Measurements from ENCODE around the gene RNF223. TPM values are rescaled to one million over a fixed set of nuclear protein-coding genes. Genes with fewer than 3 reads are reported as not detected.

The RNF223 gene
- total and polyA plus RNA-seq, 11 donors: not detected

DNA sequence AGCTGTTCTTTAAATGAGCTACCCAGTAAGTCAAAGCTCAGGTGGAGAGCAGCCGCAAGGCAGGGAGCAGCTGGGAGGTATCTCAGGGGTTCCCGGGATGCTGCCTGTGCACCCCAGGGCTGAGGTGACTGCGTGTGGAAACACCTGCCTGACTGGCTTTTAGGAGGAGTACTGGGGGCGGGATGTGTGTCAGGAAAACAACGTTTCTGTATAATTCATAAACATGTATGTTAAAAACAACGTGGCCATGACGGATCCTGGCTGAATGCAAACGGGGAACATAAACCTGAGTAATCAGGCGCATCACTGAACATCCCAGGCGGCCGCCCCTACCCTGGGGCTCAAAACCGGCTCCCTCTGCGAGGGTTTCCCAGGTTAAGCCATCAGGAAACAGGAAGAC lies 40.3 kb upstream of the RNF223 start:
- H3K36me3 ChIP-seq: peaks cover 0 to 6% (median 0%) of the 10 kb centered on the region in 9 donors
- DNase-seq (peak in 2 of 5 donors; percentile 21 to 41), ATAC-seq (no peak)
- intact Hi-C loops (cut with DNase I): loop anchor here in 2 of 10 donors (10.0 kb wide), 3 partner anchors 80 to 500 kb away; partner anchors contain the start of genes AURKAIP1 (in 1 of the 2) and MIB2 (in 1 of the 2)
- peak overlapping the region in 1 of 12 donors; percentile 95 for H3K4me3 ChIP-seq
- 88 to 93% (median 91%) methylated on average over 13 of the region's 13 CpGs for WGBS, 4 donors
- peaks cover 0 to 13% (median 4%) of the 10 kb centered on the region in 12 donors for H3K9me3 ChIP-seq
- peaks cover 0 to 15% (median 5%) of the 10 kb centered on the region in 12 donors for H3K4me1 ChIP-seq
- peaks cover 0 to 9% (median 0%) of the 10 kb centered on the region in 9 donors for H3K27me3 ChIP-seq
- TF ChIP-seq, protein P1, sequence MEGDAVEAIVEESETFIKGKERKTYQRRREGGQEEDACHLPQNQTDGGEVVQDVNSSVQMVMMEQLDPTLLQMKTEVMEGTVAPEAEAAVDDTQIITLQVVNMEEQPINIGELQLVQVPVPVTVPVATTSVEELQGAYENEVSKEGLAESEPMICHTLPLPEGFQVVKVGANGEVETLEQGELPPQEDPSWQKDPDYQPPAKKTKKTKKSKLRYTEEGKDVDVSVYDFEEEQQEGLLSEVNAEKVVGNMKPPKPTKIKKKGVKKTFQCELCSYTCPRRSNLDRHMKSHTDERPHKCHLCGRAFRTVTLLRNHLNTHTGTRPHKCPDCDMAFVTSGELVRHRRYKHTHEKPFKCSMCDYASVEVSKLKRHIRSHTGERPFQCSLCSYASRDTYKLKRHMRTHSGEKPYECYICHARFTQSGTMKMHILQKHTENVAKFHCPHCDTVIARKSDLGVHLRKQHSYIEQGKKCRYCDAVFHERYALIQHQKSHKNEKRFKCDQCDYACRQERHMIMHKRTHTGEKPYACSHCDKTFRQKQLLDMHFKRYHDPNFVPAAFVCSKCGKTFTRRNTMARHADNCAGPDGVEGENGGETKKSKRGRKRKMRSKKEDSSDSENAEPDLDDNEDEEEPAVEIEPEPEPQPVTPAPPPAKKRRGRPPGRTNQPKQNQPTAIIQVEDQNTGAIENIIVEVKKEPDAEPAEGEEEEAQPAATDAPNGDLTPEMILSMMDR (IDR thresholded peaks at IDR 0.05): no peak
- TF ChIP-seq POLR2A (IDR thresholded peaks at IDR 0.05): no peak
- no peak overlapping the region for H3K27ac ChIP-seq

DNA sequence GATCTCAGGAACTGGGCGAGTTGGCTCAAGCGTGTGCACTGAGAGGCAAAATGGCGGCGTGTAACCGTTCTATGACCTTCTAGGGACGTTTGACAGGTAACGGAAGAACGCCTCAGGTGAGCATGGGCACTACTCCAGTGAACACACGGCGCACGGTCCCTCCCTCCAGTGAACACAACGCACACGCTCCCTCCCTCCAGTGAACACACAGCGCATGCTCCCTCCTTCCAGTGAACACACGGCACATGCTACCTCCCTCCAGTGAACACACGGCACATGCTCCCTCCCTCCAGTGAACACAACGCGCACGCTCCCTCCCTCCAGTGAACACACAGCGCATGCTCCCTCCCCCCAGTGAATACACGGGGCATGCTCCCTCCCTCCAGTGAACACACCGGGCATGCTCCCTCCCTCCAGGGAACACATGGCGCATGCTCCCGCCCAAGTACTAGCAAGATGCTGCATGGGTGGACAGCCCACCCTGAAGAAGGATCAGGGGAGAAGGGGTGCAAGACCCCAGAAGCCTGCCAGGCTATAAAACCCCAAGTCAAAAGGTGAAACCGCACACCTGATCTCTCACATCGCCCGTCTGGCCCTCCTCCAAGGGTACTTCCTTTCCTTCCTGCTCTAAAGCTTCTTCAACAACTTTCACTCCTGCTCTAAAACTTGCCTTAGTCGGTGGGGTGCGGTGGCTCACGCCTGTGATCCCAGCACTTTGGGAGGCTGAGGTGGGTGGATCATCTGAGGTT lies 38.3 kb upstream of the RNF223 start:
- no peak overlapping the region for H3K4me3 ChIP-seq
- TF ChIP-seq, protein P1 (IDR thresholded peaks at IDR 0.05): no peak
- no peak for TF ChIP-seq POLR2A (IDR thresholded peaks at IDR 0.05)
- H3K4me1 ChIP-seq: peaks cover 0 to 15% (median 5%) of the 10 kb centered on the region in 12 donors
- 96 to 97% (median 96%) methylated on average over 30 of the region's 30 CpGs for WGBS, 4 donors
- peak in 3 of 5 donors; percentile 12 to 18 (median 13) for DNase-seq
- no peak for ATAC-seq
- intact Hi-C loops (cut with DNase I): loop anchor here in 2 of 10 donors (10.0 kb wide), 3 partner anchors 78 to 502 kb away; partner anchors contain the start of genes AURKAIP1 (in 1 of the 2) and MIB2 (in 1 of the 2)
- H3K27me3 ChIP-seq: peaks cover 0 to 2% (median 0%) of the 10 kb centered on the region in 9 donors
- H3K36me3 ChIP-seq: peaks cover 0 to 6% (median 0%) of the 10 kb centered on the region in 9 donors
- H3K27ac ChIP-seq: no peak overlapping the region
- H3K9me3 ChIP-seq: peaks cover 0 to 13% (median 4%) of the 10 kb centered on the region in 12 donors

DNA sequence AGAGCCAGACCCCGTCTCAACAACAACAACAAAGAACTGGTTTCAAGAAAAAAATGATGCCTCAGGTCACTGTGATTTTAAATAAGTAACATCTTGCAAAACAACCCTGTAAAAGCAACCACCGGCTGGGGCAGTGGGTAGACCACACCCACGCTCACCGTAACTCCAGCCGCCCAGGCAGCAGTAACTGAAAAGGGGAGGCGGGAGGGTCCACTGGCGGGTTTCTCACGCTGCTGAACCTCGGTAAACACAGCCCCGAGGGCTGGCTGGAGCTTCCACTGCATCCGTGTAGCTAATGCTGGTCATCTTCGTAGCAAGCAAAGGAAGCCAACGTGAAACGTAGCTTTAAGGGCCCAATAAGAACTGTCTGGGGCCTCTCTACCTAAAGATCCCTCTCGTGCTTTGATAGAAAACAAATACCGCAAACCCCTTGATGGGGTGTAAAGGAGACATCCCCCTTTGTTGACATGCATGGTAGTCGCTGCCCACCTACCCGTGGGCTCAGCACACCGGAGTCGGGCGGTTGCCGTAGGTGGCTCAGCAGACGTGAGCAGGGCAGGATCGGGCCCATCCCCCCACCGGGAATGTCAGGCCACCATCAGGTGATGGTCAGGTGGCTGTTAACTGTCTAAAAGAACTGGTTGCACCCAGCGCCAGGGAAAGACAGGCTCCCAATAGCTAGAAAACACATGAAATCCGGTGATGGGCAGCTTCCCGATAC lies 37.6 kb upstream of the RNF223 start:
- ATAC-seq: no peak
- H3K4me3 ChIP-seq: no peak overlapping the region
- peaks cover 0 to 13% (median 4%) of the 10 kb centered on the region in 12 donors for H3K9me3 ChIP-seq
- H3K4me1 ChIP-seq: peaks cover 0 to 13% (median 5%) of the 10 kb centered on the region in 12 donors
- WGBS, 4 donors: 92 to 98% (median 97%) methylated on average over 27 to 28 of the region's 28 CpGs
- TF ChIP-seq, protein P1 (IDR thresholded peaks at IDR 0.05): no peak
- no peak for TF ChIP-seq POLR2A (IDR thresholded peaks at IDR 0.05)
- H3K27me3 ChIP-seq: no peaks in the 10 kb centered on the region
- DNase-seq: peak in 3 of 5 donors; percentile 13 to 33 (median 22)
- peaks cover 0 to 6% (median 0%) of the 10 kb centered on the region in 9 donors for H3K36me3 ChIP-seq
- intact Hi-C loops (cut with DNase I): loop anchor here in 2 of 10 donors (10.0 kb wide), 3 partner anchors 77 to 503 kb away; partner anchors contain the start of genes AURKAIP1 (in 1 of the 2) and MIB2 (in 1 of the 2)
- H3K27ac ChIP-seq: no peak overlapping the region
